Right lung (tissue), 10 donors: ENCODE data around the gene BACH1. TPM values are rescaled to one million over a fixed set of nuclear protein-coding genes. Genes with fewer than 3 reads are reported as not detected.
"Not testable (repeated sequence)": the region's sequence is repeated elsewhere in the genome, so short reads cannot be mapped to it uniquely, and the experiment has no call there.

Source experiments
- DNase-seq, 2 donors: peaks; one replicate each; pipeline ENCODE4 v3.0.0-alpha.2; 2013
- long read RNA-seq, 8 donors: transcript quantifications; one replicate each; lab custom pipeline, GENCODE V29; 2026
- polyA plus RNA-seq, 5 donors: library from polyadenylated mRNA; unstranded; fragments of 120-200 nt; gene quantifications; one replicate each; pipeline versions ENCODE4 v1.2.1 to v1.2.3, GENCODE V29; 2013; ENCODE audit warnings: inconsistent platforms in 1 of 5, low replicate concordance in 1 of 5; ENCODE audit not compliant: insufficient read length in 5 of 5, insufficient read depth in 1 of 5

Gene BACH1
- polyA plus RNA-seq = 10 to 100 TPM; 23.8 to 45.7 (median 43.5) TPM
- long read RNA-seq, donor 1, full-length matches to known transcripts = 5 of 23 reads
- long read RNA-seq, donor 1, partial matches to known transcripts = 18 of 23 reads
- long read RNA-seq, donor 1, other reads (novel, unspliced or antisense) = 0 of 23 reads
- long read RNA-seq, donor 2, full-length matches to known transcripts = 6 of 6 reads
- long read RNA-seq, donor 2, partial matches to known transcripts = 0 of 6 reads
- long read RNA-seq, donor 2, other reads (novel, unspliced or antisense) = 0 of 6 reads
- long read RNA-seq, donor 3, full-length matches to known transcripts = 5 of 21 reads
- long read RNA-seq, donor 3, partial matches to known transcripts = 16 of 21 reads
- long read RNA-seq, donor 3, other reads (novel, unspliced or antisense) = 0 of 21 reads
- long read RNA-seq, donor 4, full-length matches to known transcripts = 6 of 6 reads
- long read RNA-seq, donor 4, partial matches to known transcripts = 0 of 6 reads
- long read RNA-seq, donor 4, other reads (novel, unspliced or antisense) = 0 of 6 reads
- long read RNA-seq, donor 5, full-length matches to known transcripts = 3 of 14 reads
- long read RNA-seq, donor 5, partial matches to known transcripts = 11 of 14 reads
- long read RNA-seq, donor 5, other reads (novel, unspliced or antisense) = 0 of 14 reads
- long read RNA-seq, donor 6, full-length matches to known transcripts = 3 of 12 reads
- long read RNA-seq, donor 6, partial matches to known transcripts = 9 of 12 reads
- long read RNA-seq, donor 6, other reads (novel, unspliced or antisense) = 0 of 12 reads
- long read RNA-seq, donor 7, full-length matches to known transcripts = 3 of 3 reads
- long read RNA-seq, donor 7, partial matches to known transcripts = 0 of 3 reads
- long read RNA-seq, donor 7, other reads (novel, unspliced or antisense) = 0 of 3 reads
- long read RNA-seq, donor 8 = 0 reads

GRCh38 chr21:29298348-29299045, at the start of gene BACH1:
Gene BACH1, plus strand, starts transcription at chr21:29298922. Its CDS starts 22,359 bp downstream, at chr21:29321281.
- peak; percentile 90 to 91 for DNase-seq

DNA sequence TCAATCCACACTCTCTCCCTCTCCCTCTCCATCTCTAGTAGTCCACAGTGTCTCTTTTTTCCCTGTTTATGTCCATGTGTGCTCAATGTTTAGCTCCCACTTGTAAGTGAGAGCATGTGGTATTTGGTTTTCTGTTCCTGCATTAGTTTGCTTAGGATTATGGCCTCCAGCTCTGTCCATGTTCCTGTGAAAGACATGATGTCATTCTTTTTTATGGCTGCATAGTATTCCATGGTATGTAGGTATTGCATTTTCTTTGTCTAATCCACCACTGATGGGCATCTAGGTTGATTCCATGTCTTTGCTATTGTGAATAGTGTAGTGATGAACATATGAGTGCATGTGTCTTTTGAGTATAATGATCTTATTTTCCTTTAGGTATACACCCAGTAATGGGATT, 49.4 kb upstream of the BACH1 start:
- DNase-seq = not testable (repeated sequence)

GRCh38 chr21:29250636-29251035, 48.1 kb upstream of the BACH1 start:
- DNase-seq = no peak

DNA sequence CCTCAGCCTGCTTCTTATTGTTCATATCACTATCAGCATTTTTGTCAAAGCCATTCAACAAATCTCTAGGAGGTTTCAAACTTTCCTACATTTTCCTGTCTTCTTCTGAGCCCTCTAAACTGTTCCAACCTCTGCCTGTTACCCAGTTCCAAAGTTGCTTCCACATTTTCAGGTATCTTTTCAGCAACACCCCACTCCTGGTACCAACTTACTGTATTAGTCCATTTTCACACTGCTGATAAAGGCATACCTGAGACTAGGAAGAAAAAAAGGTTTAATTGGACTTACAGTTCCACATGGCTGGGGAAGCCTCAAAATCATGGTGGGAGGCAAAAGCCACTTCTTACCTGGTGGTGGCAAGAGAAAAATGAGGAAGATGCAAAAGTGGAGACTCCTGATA, 44.9 kb upstream of the BACH1 start:
- not testable (repeated sequence) for DNase-seq

GRCh38 chr21:29254550-29254949, 44.2 kb upstream of the BACH1 start:
- no peak for DNase-seq

DNA sequence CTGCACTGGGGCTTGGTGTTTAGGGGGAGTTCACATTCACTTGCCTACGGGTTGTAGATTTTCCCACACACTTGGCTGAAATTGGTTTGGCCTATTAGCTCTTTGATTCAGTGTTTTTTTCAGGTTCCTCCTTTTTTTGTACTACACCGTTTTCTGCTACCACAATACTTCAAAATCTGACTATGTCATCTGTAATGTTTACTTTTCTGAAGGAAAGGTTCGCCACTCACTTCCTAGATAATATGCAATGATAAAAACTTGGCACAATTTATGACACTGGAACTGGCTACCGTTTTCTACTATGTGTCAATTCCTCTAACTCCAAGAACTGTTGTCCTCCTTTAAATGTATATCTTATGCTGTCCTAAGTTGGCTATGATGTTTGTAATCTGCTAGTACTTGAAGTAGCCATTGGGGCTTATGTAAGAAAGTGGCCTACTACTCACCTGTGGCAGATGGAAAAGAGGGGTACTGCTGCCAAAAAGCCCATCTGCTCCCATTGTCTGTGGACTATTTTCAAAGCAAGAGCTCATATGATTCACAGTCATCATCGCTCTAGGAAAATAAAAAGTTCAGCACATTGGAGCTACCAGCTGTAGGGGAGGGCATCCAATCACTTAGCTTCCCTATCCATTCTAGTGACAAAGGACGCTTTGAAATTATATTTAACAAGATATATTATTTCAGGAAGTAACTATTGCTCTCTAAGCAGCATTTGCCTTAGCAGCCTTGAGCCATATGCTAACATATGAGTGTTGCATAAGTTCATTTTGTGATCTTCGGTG, 42.4 kb upstream of the BACH1 start:
- no peak for DNase-seq

GRCh38 chr21:29257701-29258100, 41.0 kb upstream of the BACH1 start:
- DNase-seq = no peak

DNA sequence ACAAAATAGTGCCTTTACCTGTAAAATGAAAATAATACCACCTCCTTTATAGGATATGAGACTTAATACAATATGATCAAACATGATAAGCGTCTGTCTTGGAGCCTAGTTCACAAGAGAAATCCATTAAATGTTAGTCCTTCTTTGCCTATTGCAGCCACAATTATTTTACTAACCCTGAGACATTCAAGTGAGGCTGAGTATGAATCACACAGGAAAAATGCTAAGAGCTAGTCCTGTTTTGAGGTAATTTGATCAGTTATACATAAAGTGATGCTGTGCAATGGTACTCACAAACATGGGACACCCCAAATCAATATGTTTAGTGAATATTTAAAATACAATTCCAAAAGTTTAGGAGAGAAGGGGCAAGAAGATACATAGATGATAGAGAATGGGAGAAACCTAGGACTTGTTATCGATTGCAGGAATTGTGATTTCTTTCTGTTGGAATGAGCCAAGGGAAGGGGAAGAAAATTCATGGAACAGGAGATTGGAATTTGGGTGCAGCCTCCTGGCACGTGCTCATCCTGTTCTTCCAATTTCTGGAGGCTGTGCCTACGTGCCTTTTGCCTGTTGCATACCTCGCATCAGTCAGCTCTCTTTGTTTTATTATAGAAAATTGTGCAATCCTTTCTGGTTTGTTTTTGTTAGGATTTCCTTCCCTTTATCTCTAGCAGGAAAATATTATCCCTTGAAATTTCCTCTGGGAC, 39.9 kb upstream of the BACH1 start:
- DNase-seq = no peak

GRCh38 chr21:29260461-29260860, 38.3 kb upstream of the BACH1 start:
- no peak for DNase-seq

DNA sequence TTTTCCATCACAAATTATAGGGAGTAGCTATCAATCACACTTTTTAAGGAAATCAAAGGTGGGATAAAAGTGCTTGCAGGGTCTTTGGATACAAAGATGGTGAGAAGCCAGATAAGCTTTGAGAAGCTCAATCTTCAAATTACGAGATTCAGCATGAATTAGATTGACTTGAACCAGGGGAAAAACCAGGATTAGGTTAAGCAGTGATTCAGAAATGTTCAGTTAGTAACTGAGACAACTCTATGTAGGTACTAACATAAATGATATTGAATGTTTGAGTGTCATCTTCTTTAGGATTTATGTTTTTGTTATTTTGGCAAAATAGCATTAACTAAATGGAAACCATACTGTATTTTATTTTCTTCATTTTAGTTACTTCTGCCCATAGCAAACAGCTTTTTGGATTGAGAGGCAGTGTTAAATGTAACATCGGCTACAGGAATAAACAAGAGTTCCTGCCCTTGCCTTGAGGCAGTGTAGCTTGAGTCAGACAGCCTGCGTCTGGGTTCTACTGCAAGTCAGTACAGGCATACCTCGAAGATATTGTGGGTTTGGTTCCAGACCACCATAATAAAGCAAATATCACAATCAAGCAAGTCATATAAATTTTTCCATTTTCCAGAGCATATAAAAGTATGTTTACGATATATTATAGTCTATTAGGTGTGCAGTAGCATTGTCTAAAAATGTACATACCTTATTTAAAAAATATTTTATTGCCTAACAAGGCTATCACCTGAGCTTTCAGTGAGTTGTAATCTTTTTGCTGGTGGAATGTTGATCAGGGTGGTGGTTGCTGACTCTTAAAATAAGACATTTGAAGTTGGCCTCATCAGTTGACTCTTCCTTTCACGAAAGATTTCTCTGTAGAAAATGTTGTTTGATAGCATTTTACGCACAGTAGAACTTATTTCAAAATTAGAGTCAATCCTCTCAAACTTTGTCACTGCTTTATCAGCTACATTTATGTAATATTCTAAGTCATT, 36.9 kb upstream of the BACH1 start:
- DNase-seq = no peak

- no peak for DNase-seq
These were observed 34.0 kb upstream of the BACH1 start for GRCh38 chr21:29264721-29265120.

- DNase-seq = no peak
These were observed 32.8 kb upstream of the BACH1 start for GRCh38 chr21:29265690-29266479.

DNA sequence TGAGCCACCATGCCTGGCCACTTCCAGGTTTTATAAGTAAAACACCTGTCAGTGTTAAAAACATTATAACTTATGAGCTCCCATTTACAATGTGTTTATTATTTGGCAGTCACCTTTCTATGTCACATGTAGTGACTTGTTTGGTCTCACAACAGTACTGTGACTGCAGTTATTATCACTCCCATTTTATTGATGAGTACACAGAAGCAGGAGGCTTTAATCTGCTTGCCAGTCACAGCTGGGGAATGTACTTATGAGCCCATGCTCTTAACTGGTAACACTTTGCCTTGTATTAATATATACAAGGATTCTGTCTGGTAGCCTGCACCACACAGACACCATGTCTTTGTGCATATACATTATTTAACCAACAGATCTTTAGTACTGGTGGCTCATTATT, 31.1 kb upstream of the BACH1 start:
- no peak for DNase-seq

- no peak for DNase-seq
These were observed 26.8 kb upstream of the BACH1 start for GRCh38 chr21:29271927-29272333.

DNA sequence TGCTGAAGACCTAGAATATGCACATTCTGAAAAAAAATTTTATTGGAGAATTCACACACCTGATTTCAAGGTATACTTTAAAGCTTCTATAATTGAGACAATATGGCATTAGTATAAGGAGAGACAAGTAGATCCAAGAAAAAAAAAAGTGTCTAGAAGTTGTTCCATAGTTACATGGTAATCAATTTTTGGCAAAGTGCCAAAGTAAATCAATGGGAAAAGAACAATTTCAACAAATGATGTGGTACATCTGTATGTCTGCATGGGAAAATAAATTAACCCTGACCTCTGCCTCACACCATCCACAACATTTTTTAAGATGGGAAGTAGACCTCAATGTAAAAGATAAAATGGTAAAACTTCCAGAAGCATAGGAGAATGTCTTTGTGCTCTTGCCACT, 21.3 kb upstream of the BACH1 start:
- no peak for DNase-seq

GRCh38 chr21:29279558-29279957, 19.2 kb upstream of the BACH1 start:
- DNase-seq = no peak

DNA sequence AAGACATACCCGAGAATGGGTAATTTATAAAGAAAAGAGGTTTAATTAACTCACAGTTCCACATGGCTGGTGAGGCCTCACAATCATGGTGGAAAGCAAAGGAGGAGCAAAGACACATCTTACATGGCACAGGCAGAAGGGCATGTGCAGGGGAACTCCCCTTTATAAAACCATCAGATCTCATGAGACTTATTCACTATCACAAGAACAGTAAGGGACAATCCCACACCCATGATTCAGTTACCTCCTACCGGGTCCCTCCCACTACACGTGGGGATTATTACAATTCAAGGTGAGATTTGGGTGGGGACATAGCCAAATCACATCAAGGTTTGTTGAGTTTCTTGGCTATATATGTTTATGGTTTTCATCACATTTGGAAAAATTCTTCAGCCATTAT, 16.9 kb upstream of the BACH1 start:
- not testable (repeated sequence) for DNase-seq

DNA sequence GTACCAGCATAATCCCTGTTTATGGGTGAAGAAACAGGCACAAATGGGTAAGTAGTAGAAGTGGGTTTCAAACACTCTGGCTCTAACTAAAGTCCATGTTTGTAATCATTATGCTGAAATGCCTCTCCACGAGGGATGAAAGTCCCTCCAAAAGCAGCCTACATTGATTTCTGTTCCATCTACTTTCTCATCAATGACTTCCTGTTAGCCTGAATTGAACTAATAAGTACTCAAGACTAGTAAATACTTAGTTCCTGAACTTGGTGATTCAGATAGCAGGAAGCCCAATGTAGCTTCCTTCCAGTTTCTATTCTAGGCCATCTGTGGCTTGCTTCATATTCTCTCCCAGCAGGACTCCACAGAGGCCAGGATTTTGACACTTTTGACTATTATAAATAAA, 11.3 kb upstream of the BACH1 start:
- no peak for DNase-seq
